HCT116 (cell line): ENCODE measurements around the gene ZNF562. TPM values are rescaled to one million over a fixed set of nuclear protein-coding genes. Genes with fewer than 3 reads are reported as not detected.

ENCODE experiments used
- ATAC-seq: fragments of 200-7000 bp; cut with Tn5 transposase; 2 replicates; pipeline ENCODE4 v1.9.1; 2020; ENCODE audit warnings: mild to moderate bottlenecking, moderate library complexity
- BruUV-seq: library from RNA; stranded (reverse); fragments of 400-500 nt; replicated peaks from 2 replicates; lab custom pipeline; 2021; lab: Mats Ljungman, UMichigan
- CTCF ChIA-PET: fragments of 300-600 bp; sonication (Branson Sonifier 250); formaldehyde crosslinking; loops from one replicate; lab custom pipeline; 2021; ENCODE audit warnings: antibody characterized with exemption; lab: Charles Lee
- POLR2A ChIA-PET: fragments of 300-600, 350-600 bp; sonication (Branson Sonifier 250); formaldehyde crosslinking; loops from one replicate; lab custom pipeline; 2021; ENCODE audit warnings: antibody characterized with exemption; lab: Charles Lee
- RAD21 ChIA-PET, 2 experiments: fragments of 300-600 bp; sonication (Branson Sonifier 250); formaldehyde crosslinking; loops; one replicate each; lab custom pipeline; 2023; ENCODE audit warnings: low total read pairs in 2 of 2; ENCODE audit not compliant: uncharacterized antibody in 2 of 2, unreplicated experiment in 2 of 2, low non-redundant PET in 1 of 2; lab: Charles Lee
- DNase-seq: peaks from one replicate; pipeline ENCODE4 v3.0.0-alpha.2; 2010; ENCODE audit warnings: low read depth, low spot score
- H2AFZ ChIP-seq: fragments of 200-600 bp; shearing (Covaris generic), sonication (generic); 2 replicates; pipeline ENCODE4 v1.6.1; 2017; ENCODE audit warnings: low read depth, mixed run types, mixed read lengths, antibody characterized with exemption, low read length; ENCODE audit not compliant: poor library complexity, severe bottlenecking
- H3K27ac ChIP-seq: 2 replicates; pipeline ENCODE4 v1.5.1; 2012; ENCODE audit warnings: low read depth, low read length
- H3K27me3 ChIP-seq: fragments of 200-600 bp; sonication (generic); 2 replicates; pipeline ENCODE4 v1.6.1; 2016; ENCODE audit warnings: mixed run types, low read length, mixed read lengths; ENCODE audit not compliant: insufficient read depth
- H3K36me3 ChIP-seq, 2 experiments: fragments of 200-500 bp in 1 of 2; fragments of 200-600 bp in 1 of 2; sonication (Bioruptor generic) in 1 of 2; sonication (generic) in 1 of 2; 2 replicates each; pipeline versions ENCODE4 v1.5.1 to v1.6.1; 2014 to 2016; ENCODE audit warnings: low read length in 2 of 2, inconsistent platforms in 1 of 2, mixed read lengths in 1 of 2, mixed run types in 1 of 2; ENCODE audit not compliant: insufficient read depth in 2 of 2, control insufficient read depth in 1 of 2
- H3K4me1 ChIP-seq, 2 experiments: fragments of 200-600 bp in 1 of 2; sonication (generic) in 1 of 2; 2 replicates each; pipeline versions ENCODE4 v1.5.1 to v1.6.1; 2012 to 2017; ENCODE audit warnings: low read length in 2 of 2, inconsistent platforms in 1 of 2, mild to moderate bottlenecking in 1 of 2, mixed read lengths in 1 of 2, mixed run types in 1 of 2, moderate library complexity in 1 of 2; ENCODE audit not compliant: insufficient read depth in 2 of 2, control insufficient read depth in 1 of 2
- H3K4me2 ChIP-seq: fragments of 200-600 bp; sonication (generic); 2 replicates; pipeline ENCODE4 v1.6.1; 2017; ENCODE audit warnings: mixed run types, low read length, mixed read lengths
- H3K4me3 ChIP-seq, 2 experiments: fragments of 200-600 bp in 1 of 2; sonication (generic) in 1 of 2; replicated peaks in 1 of 2; 2 replicates each; pipeline ENCODE4 v1.5.1; 2011 to 2016; ENCODE audit warnings: low read length in 2 of 2, control low read depth in 1 of 2, low read depth in 1 of 2, mild to moderate bottlenecking in 1 of 2, mixed read lengths in 1 of 2, mixed run types in 1 of 2
- H3K79me2 ChIP-seq: fragments of 200-600 bp; sonication (generic); 2 replicates; pipeline ENCODE4 v1.6.1; 2017; ENCODE audit warnings: mild to moderate bottlenecking, mixed run types, low read length, moderate library complexity, mixed read lengths; ENCODE audit not compliant: insufficient read depth
- H3K9ac ChIP-seq: fragments of 200-600 bp; sonication (generic); 2 replicates; pipeline ENCODE4 v1.6.1; 2016; ENCODE audit warnings: low read length, mixed read lengths
- H3K9me2 ChIP-seq: fragments of 200-600 bp; sonication (generic), shearing (Covaris generic); 2 replicates; pipeline ENCODE4 v1.6.1; 2017; ENCODE audit warnings: mixed run types, mild to moderate bottlenecking, moderate library complexity; ENCODE audit not compliant: insufficient read depth
- H3K9me3 ChIP-seq, 2 experiments: fragments of 200-500 bp in 1 of 2; fragments of 200-600 bp in 1 of 2; sonication (Bioruptor generic) in 1 of 2; sonication (generic) in 1 of 2; 2 replicates each; pipeline ENCODE4 v1.6.1; 2014 to 2017; ENCODE audit warnings: low read length in 2 of 2, mixed read lengths in 2 of 2, inconsistent platforms in 1 of 2, low read depth in 1 of 2, mild to moderate bottlenecking in 1 of 2, mixed run types in 1 of 2, moderate library complexity in 1 of 2; ENCODE audit not compliant: control insufficient read depth in 1 of 2, insufficient read depth in 1 of 2
- H4K20me1 ChIP-seq: fragments of 200-600 bp; sonication (generic), shearing (Covaris generic); 2 replicates; pipeline ENCODE4 v1.6.1; 2017; ENCODE audit warnings: mixed run types, mild to moderate bottlenecking, moderate library complexity; ENCODE audit not compliant: insufficient read depth
- CBX3 ChIP-seq: IDR thresholded peaks from 2 replicates; pipeline ENCODE4 v1.6.1; 2012; ENCODE audit warnings: low read depth
- CEBPB ChIP-seq: IDR thresholded peaks from 2 replicates; pipeline ENCODE4 v1.6.1; 2012; ENCODE audit warnings: low read depth
- EGR1 ChIP-seq: IDR thresholded peaks from 2 replicates; pipeline ENCODE4 v1.6.1; 2012; ENCODE audit warnings: low read depth
- EZH2 ChIP-seq: fragments of 200-600 bp; sonication (generic); IDR thresholded peaks from 2 replicates; pipeline ENCODE4 v1.6.1; 2017; ENCODE audit warnings: antibody characterized with exemption, mixed run types
- FOSL1 ChIP-seq: IDR thresholded peaks from 2 replicates; pipeline ENCODE4 v1.6.1; 2012; ENCODE audit warnings: low read depth
- JUND ChIP-seq: IDR thresholded peaks from 2 replicates; pipeline ENCODE4 v1.6.1; 2012
- POLR2AphosphoS5 ChIP-seq: IDR thresholded peaks from 2 replicates; pipeline ENCODE4 v1.6.1; 2011; ENCODE audit warnings: mild to moderate bottlenecking, low read depth, low read length, moderate library complexity
- RAD21 ChIP-seq: IDR thresholded peaks from 2 replicates; pipeline ENCODE4 v1.6.1; 2012; ENCODE audit warnings: low read depth, mild to moderate bottlenecking
- SIN3A ChIP-seq: IDR thresholded peaks from 2 replicates; pipeline ENCODE4 v1.6.1; 2012; ENCODE audit warnings: low read depth
- SP1 ChIP-seq: IDR thresholded peaks from 2 replicates; pipeline ENCODE4 v1.6.1; 2012; ENCODE audit warnings: low read depth
- SRF ChIP-seq: IDR thresholded peaks from 2 replicates; pipeline ENCODE4 v1.6.1; 2012; ENCODE audit warnings: low read depth
- intact Hi-C: fragments of 100-400 bp; cut with micrococcal nuclease; formaldehyde crosslinking; loops from 2 replicates; pipeline ENCODE4 v1.10.0; 2022
- total RNA-seq: library from RNA; stranded (reverse); gene quantifications from one replicate; pipeline ENCODE4 v1.2.1, GENCODE V29; 2021; ENCODE audit not compliant: unreplicated experiment
- TF ChIP-seq, protein P1 (sequence below): IDR thresholded peaks from 2 replicates; pipeline ENCODE4 v1.6.1; 2012
- TF ChIP-seq, protein P2 (sequence below): IDR thresholded peaks from 2 replicates; pipeline ENCODE4 v1.6.1; 2012
- TF ChIP-seq, protein P3 (sequence below): IDR thresholded peaks from 2 replicates; pipeline ENCODE4 v1.6.1; 2012; ENCODE audit warnings: low read depth
- TF ChIP-seq, protein P4 (sequence below): IDR thresholded peaks from 2 replicates; pipeline ENCODE4 v1.6.1; 2011; ENCODE audit warnings: mild to moderate bottlenecking, low read length, moderate library complexity; ENCODE audit not compliant: insufficient replicate concordance; ENCODE audit errors: extremely low read depth

The ZNF562 gene
- total RNA-seq, 1 experiment from 2014 or later: 37.8 TPM

DNA sequence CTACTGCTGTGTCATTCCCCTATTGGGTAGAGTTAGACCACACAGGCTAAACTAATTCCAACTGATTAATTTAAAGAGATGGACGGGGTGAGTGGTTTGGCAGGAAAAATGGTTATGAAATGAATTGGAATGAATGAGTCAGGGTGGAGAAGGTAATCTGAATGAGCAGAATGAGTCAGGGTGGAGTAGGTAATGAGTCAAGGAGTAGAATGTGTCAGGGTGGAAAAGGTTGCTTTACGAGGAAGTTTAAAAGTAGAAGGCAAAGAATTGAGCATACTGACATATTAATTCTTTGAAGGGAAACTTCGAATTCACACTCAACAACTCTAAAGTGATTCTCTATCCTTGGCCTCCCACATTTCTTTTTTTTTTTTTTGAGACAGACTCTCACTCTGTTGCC lies 77.9 kb downstream of the ZNF562 start:
- peak overlapping the region; percentile 27 for H3K9ac ChIP-seq
- peak overlapping the region; percentile 71; the same call in 1 of the 2 replicates for H3K27ac ChIP-seq
- intact Hi-C loops: no loop called here

More for the DNA sequence above, 77.9 kb downstream of the ZNF562 start:
- H4K20me1 ChIP-seq: no peaks in the 10 kb centered on the region
- H3K4me1 ChIP-seq: peaks cover 7 to 36% of the 10 kb centered on the region in 2 experiments; a peak in 3 of 4 replicates
- ChIA-PET CTCF (no interaction called here), POLR2A (no interaction called here), RAD21 (no interaction called here)
- H3K4me3 ChIP-seq: peak overlapping the region in 1 of 2 experiments; percentile 30; a peak in 2 of 4 replicates
- TF ChIP-seq SIN3A: peak; percentile 73
- peak; percentile 98 for TF ChIP-seq FOSL1
- TF ChIP-seq, protein P1, sequence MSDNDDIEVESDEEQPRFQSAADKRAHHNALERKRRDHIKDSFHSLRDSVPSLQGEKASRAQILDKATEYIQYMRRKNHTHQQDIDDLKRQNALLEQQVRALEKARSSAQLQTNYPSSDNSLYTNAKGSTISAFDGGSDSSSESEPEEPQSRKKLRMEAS: peak; percentile 57
- peak; percentile 97 for TF ChIP-seq JUND
- TF ChIP-seq, protein P2, sequence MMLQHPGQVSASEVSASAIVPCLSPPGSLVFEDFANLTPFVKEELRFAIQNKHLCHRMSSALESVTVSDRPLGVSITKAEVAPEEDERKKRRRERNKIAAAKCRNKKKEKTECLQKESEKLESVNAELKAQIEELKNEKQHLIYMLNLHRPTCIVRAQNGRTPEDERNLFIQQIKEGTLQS: 0 out of 2 replicates have a peak, but pooled peaks have one; percentile 51
- TF ChIP-seq EZH2: no peak
- TF ChIP-seq RAD21: peak; percentile 23; the same call in 1 of the 2 replicates
- TF ChIP-seq EGR1: peak; percentile 46; the same call in 1 of the 2 replicates
- TF ChIP-seq POLR2AphosphoS5: peak; percentile 53; the same call in 1 of the 2 replicates
- TF ChIP-seq, protein P3, sequence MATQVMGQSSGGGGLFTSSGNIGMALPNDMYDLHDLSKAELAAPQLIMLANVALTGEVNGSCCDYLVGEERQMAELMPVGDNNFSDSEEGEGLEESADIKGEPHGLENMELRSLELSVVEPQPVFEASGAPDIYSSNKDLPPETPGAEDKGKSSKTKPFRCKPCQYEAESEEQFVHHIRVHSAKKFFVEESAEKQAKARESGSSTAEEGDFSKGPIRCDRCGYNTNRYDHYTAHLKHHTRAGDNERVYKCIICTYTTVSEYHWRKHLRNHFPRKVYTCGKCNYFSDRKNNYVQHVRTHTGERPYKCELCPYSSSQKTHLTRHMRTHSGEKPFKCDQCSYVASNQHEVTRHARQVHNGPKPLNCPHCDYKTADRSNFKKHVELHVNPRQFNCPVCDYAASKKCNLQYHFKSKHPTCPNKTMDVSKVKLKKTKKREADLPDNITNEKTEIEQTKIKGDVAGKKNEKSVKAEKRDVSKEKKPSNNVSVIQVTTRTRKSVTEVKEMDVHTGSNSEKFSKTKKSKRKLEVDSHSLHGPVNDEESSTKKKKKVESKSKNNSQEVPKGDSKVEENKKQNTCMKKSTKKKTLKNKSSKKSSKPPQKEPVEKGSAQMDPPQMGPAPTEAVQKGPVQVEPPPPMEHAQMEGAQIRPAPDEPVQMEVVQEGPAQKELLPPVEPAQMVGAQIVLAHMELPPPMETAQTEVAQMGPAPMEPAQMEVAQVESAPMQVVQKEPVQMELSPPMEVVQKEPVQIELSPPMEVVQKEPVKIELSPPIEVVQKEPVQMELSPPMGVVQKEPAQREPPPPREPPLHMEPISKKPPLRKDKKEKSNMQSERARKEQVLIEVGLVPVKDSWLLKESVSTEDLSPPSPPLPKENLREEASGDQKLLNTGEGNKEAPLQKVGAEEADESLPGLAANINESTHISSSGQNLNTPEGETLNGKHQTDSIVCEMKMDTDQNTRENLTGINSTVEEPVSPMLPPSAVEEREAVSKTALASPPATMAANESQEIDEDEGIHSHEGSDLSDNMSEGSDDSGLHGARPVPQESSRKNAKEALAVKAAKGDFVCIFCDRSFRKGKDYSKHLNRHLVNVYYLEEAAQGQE: no peak
- peak; percentile 65; the same call in 1 of the 2 replicates for TF ChIP-seq SRF
- TF ChIP-seq SP1: peak; percentile 95
- TF ChIP-seq CEBPB: peak; percentile 94
- TF ChIP-seq, protein P4, sequence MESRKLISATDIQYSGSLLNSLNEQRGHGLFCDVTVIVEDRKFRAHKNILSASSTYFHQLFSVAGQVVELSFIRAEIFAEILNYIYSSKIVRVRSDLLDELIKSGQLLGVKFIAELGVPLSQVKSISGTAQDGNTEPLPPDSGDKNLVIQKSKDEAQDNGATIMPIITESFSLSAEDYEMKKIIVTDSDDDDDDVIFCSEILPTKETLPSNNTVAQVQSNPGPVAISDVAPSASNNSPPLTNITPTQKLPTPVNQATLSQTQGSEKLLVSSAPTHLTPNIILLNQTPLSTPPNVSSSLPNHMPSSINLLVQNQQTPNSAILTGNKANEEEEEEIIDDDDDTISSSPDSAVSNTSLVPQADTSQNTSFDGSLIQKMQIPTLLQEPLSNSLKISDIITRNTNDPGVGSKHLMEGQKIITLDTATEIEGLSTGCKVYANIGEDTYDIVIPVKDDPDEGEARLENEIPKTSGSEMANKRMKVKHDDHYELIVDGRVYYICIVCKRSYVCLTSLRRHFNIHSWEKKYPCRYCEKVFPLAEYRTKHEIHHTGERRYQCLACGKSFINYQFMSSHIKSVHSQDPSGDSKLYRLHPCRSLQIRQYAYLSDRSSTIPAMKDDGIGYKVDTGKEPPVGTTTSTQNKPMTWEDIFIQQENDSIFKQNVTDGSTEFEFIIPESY: no peak
- peak; percentile 94 for TF ChIP-seq CBX3
- no peaks in the 10 kb centered on the region for H3K27me3 ChIP-seq
- no peak overlapping the region for H2AFZ ChIP-seq
- H3K9me3 ChIP-seq: no peaks in the 10 kb centered on the region
- H3K4me2 ChIP-seq: peak overlapping the region; percentile 59
- no peaks in the 10 kb centered on the region for H3K79me2 ChIP-seq
- DNase-seq: peak; percentile 86
- no TSS peak for BruUV-seq
- peak; percentile 87 for ATAC-seq
- H3K36me3 ChIP-seq: no peaks in the 10 kb centered on the region
- no peaks in the 10 kb centered on the region for H3K9me2 ChIP-seq
